CD4-positive, alpha-beta T cell treated with Interleukin-21 for 1 hour (primary cell): Measurements from ENCODE around the gene ABI2.
"Not testable (repeated sequence)": the region's sequence is repeated elsewhere in the genome, so short reads cannot be mapped to it uniquely, and the experiment has no call there.

Experiments used
- DNase-seq: peaks from one replicate; pipeline ENCODE4 v3.0.0-alpha.2; 2020

Gene ABI2

GRCh38 chr2:203327901-203328759 is at the start of gene ABI2:
TSS of gene ABI2 (plus strand) at chr2:203328394. CDS start at chr2:203328515, 121 bp downstream.
- peak; percentile 69 for DNase-seq

- no peak for DNase-seq
These were observed 48.9 kb upstream of the ABI2 start for GRCh38 chr2:203279288-203279687.

- no peak for DNase-seq
These were observed 47.6 kb upstream of the ABI2 start for GRCh38 chr2:203280428-203281064.

- DNase-seq = no peak
These were observed 46.1 kb upstream of the ABI2 start for GRCh38 chr2:203282101-203282500.

GRCh38 chr2:203286532-203286931 is 41.7 kb upstream of the ABI2 start:
- DNase-seq = no peak

GRCh38 chr2:203301667-203302066 is 26.5 kb upstream of the ABI2 start:
- DNase-seq = no peak

- not testable (repeated sequence) for DNase-seq
These were observed 25.6 kb upstream of the ABI2 start for GRCh38 chr2:203302586-203302985.

- DNase-seq = no peak
These were observed 17.3 kb upstream of the ABI2 start for GRCh38 chr2:203310688-203311436.

- DNase-seq = no peak
These were observed 1.8 kb upstream of the ABI2 start for GRCh38 chr2:203326356-203326755.

- DNase-seq = no peak
These were observed 653 bp upstream of the ABI2 start for GRCh38 chr2:203327582-203327900.

- peak; percentile 27 for DNase-seq
These were observed 756 bp downstream of the ABI2 start for GRCh38 chr2:203328760-203329540.

- DNase-seq = no peak
These were observed 2.2 kb downstream of the ABI2 start for GRCh38 chr2:203330434-203330833.

- DNase-seq = no peak
These were observed 10.1 kb downstream of the ABI2 start for GRCh38 chr2:203338322-203338721.

- DNase-seq = no peak
These were observed 12.7 kb downstream of the ABI2 start for GRCh38 chr2:203340791-203341487.

- no peak for DNase-seq
These were observed 13.6 kb downstream of the ABI2 start for GRCh38 chr2:203341741-203342310.

- not testable (repeated sequence) for DNase-seq
These were observed 14.2 kb downstream of the ABI2 start for GRCh38 chr2:203342374-203342773.

GRCh38 chr2:203344667-203345066 is 16.5 kb downstream of the ABI2 start:
- no peak for DNase-seq

GRCh38 chr2:203346612-203347011 is 18.4 kb downstream of the ABI2 start:
- DNase-seq = no peak

GRCh38 chr2:203347375-203347774 is 19.2 kb downstream of the ABI2 start:
- DNase-seq = no peak

- no peak for DNase-seq
These were observed 24.5 kb downstream of the ABI2 start for GRCh38 chr2:203352604-203353255.

- no peak for DNase-seq
These were observed 26.8 kb downstream of the ABI2 start for GRCh38 chr2:203354966-203355365.
